Stomach (tissue), 9 donors: ENCODE results near the gene RNF213. TPM values are rescaled to one million over a fixed set of nuclear protein-coding genes. Genes with fewer than 3 reads are reported as not detected.

ENCODE experiments used
- DNase-seq, 2 donors: peaks; one replicate each; pipeline versions ENCODE4 v3.0.0 to v3.0.0-alpha.2; 2013 to 2019
- H3K27ac ChIP-seq, 5 donors: fragments of 200-600 bp in 4 of 5; sonication (generic) in 4 of 5; one replicate each; pipeline ENCODE4 v1.5.1; 2013 to 2019; ENCODE audit warnings: mild to moderate bottlenecking in 1 of 5, moderate library complexity in 1 of 5
- H3K27me3 ChIP-seq, 3 donors: fragments of 200-600 bp; sonication (generic); one replicate each; pipeline ENCODE4 v1.5.1; 2017 to 2019; ENCODE audit warnings: mixed run types in 1 of 3
- H3K36me3 ChIP-seq, 4 donors: fragments of 200-600 bp; sonication (generic); 1 replicate in 3 of 4; 2 replicates in 1 of 4; pipeline ENCODE4 v1.5.1; 2016 to 2019
- H3K4me1 ChIP-seq, 4 donors: fragments of 200-600 bp; sonication (generic); one replicate each; pipeline ENCODE4 v1.5.1; 2016 to 2019
- H3K4me3 ChIP-seq, 4 donors: fragments of 200-600 bp; sonication (generic) in 3 of 4; one replicate each; pipeline ENCODE4 v1.5.1; 2016 to 2019; ENCODE audit warnings: mild to moderate bottlenecking in 1 of 4
- H3K9me3 ChIP-seq, 4 donors: fragments of 200-600 bp; sonication (generic); one replicate each; pipeline ENCODE4 v1.5.1; 2016 to 2019
- EP300 ChIP-seq: sonication (generic); formaldehyde crosslinking; IDR thresholded peaks from one replicate; pipeline ENCODE4 v1.6.1; 2017; ENCODE audit warnings: antibody characterized with exemption
- POLR2A ChIP-seq, 4 donors: fragments of 450-650 bp; IDR thresholded peaks; one replicate each; pipeline ENCODE4 v1.6.1; 2016; ENCODE audit warnings: antibody characterized with exemption in 4 of 4, control low read depth in 2 of 4, mild to moderate bottlenecking in 1 of 4, moderate library complexity in 1 of 4
- POLR2AphosphoS5 ChIP-seq, 3 donors: sonication (generic); formaldehyde crosslinking; IDR thresholded peaks; one replicate each; pipeline ENCODE4 v1.6.1; 2016; ENCODE audit warnings: antibody characterized with exemption in 3 of 3
- WGBS, 5 donors: extraction: QIAGEN DNeasy Blood & Tissue Kit in 3 of 5; methylation state at CpG; one replicate each; pipeline versions ENCODE4 v1.1.5 to v1.1.7; 2013 to 2018; 5-methylcytosine and 5-hydroxymethylcytosine counted together
- intact Hi-C: fragments of 100-400 bp; cut with DNase I; formaldehyde crosslinking; loops from one replicate; pipeline ENCODE4 v1.15.1; 2023; ENCODE audit warnings: low total_unique reads
- polyA plus RNA-seq, 3 donors: library from polyadenylated mRNA; stranded (reverse); fragments of 200-250 nt; gene quantifications; one replicate each; pipeline ENCODE4 v1.2.3, GENCODE V29; 2013
- total RNA-seq, 5 donors: library from RNA; depleted of rRNA; stranded (reverse); fragments of >200 nt; gene quantifications; one replicate each; pipeline versions ENCODE4 v1.1.0 to v1.2.3, GENCODE V29; 2014 to 2016
- TF ChIP-seq, protein P1 (sequence below), 7 experiments: fragments of 450-650 bp in 4 of 7; fragments of 200-600 bp in 3 of 7; sonication (generic) in 3 of 7; IDR thresholded peaks; one replicate each; pipeline ENCODE4 v1.5.1; 2016 to 2019; ENCODE audit warnings: antibody characterized with exemption in 7 of 7, control low read depth in 2 of 7, mild to moderate bottlenecking in 1 of 7
- donor health status: healthy with polysubstance abuse.
- donor health status: Bipolar disorder and iron deficiency.
- donor health status: healthy.

The RNF213 gene
- total and polyA plus RNA-seq, 8 donors = 12.3 to 358 (median 138) TPM

DNA sequence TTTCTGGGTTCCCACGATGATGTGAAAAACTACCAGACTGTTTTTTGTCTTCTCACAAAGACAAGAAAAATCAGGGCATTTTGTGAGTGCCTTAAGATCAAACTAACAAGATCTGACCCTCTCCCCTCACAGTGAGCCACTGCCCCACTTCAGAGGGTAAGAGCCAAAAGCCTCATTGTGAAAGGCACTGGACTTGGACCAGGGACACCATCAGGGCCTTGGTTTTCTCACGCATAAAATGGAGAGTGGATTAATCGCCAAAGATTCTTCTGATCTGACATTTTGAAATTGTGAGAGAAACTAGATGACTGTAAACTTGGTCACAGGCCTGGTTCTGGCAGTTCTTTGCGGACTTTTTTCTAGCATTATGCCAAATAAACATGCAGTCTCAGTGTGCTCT lies 133.3 kb downstream of the RNF213 start:
- WGBS, 5 donors = 75 to 89% (median 87%) methylated on average over 4 of the region's 4 CpGs
- peaks cover 48 to 69% (median 69%) of the 10 kb centered on the region in 4 donors for H3K36me3 ChIP-seq
- intact Hi-C loops = no loop called here

GRCh38 chr17:80394629-80395216 lies 134.1 kb downstream of the RNF213 start:
- Histone ChIP-seq H3K36me3 (peaks cover 41 to 62% (median 62%) of the 10 kb centered on the region in 4 donors), H3K4me3 (no peak overlapping the region), H3K27me3 (no peaks in the 10 kb centered on the region), H3K9me3 (no peaks in the 10 kb centered on the region), H3K27ac (no peak overlapping the region), H3K4me1 (peaks cover 0 to 3% (median 0%) of the 10 kb centered on the region in 4 donors)
- 68 to 83% (median 74%) methylated on average over 8 to 11 of the region's 11 CpGs for WGBS, 5 donors
- DNase-seq = no peak
- intact Hi-C loops = no loop called here
- TF ChIP-seq POLR2A (IDR thresholded peaks at IDR 0.05) (no peak), POLR2AphosphoS5 (IDR thresholded peaks at IDR 0.05) (no peak), EP300 (no peak)
- TF ChIP-seq, protein P1, sequence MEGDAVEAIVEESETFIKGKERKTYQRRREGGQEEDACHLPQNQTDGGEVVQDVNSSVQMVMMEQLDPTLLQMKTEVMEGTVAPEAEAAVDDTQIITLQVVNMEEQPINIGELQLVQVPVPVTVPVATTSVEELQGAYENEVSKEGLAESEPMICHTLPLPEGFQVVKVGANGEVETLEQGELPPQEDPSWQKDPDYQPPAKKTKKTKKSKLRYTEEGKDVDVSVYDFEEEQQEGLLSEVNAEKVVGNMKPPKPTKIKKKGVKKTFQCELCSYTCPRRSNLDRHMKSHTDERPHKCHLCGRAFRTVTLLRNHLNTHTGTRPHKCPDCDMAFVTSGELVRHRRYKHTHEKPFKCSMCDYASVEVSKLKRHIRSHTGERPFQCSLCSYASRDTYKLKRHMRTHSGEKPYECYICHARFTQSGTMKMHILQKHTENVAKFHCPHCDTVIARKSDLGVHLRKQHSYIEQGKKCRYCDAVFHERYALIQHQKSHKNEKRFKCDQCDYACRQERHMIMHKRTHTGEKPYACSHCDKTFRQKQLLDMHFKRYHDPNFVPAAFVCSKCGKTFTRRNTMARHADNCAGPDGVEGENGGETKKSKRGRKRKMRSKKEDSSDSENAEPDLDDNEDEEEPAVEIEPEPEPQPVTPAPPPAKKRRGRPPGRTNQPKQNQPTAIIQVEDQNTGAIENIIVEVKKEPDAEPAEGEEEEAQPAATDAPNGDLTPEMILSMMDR (IDR thresholded peaks at IDR 0.05) = no peak

More for the DNA sequence above, 133.3 kb downstream of the RNF213 start:
- no peak for TF ChIP-seq POLR2AphosphoS5 (IDR thresholded peaks at IDR 0.05)
- TF ChIP-seq POLR2A (IDR thresholded peaks at IDR 0.05) = no peak
- TF ChIP-seq, protein P1 (IDR thresholded peaks at IDR 0.05) = no peak
- no peak for TF ChIP-seq EP300
- Histone ChIP-seq H3K9me3 (no peaks in the 10 kb centered on the region), H3K4me1 (peaks cover 0 to 3% (median 0%) of the 10 kb centered on the region in 4 donors), H3K4me3 (no peak overlapping the region), H3K27ac (peak overlapping the region in 1 of 5 donors; percentile 10), H3K27me3 (no peaks in the 10 kb centered on the region)
- no peak for DNase-seq

- peaks cover 32 to 53% (median 53%) of the 10 kb centered on the region in 4 donors for H3K36me3 ChIP-seq
- no peaks in the 10 kb centered on the region for H3K27me3 ChIP-seq
- no peaks in the 10 kb centered on the region for H3K9me3 ChIP-seq
- peaks cover 0 to 3% (median 0%) of the 10 kb centered on the region in 4 donors for H3K4me1 ChIP-seq
- TF ChIP-seq POLR2AphosphoS5 (IDR thresholded peaks at IDR 0.05) (no peak), POLR2A (IDR thresholded peaks at IDR 0.05) (no peak), EP300 (no peak)
- TF ChIP-seq, protein P1 (IDR thresholded peaks at IDR 0.05) = no peak
- no peak overlapping the region for H3K27ac ChIP-seq
- H3K4me3 ChIP-seq = no peak overlapping the region
- intact Hi-C loops = no loop called here
- DNase-seq = no peak
- WGBS, 5 donors = 79 to 91% (median 85%) methylated on average over 15 of the region's 15 CpGs
Observed at GRCh38 chr17:80395402-80396151, 134.9 kb downstream of the RNF213 start.

- H3K4me3 ChIP-seq = no peak overlapping the region
- WGBS, 5 donors = 59 to 70% (median 66%) methylated on average over 9 of the region's 9 CpGs
- no peak for TF ChIP-seq EP300
- TF ChIP-seq, protein P1 (IDR thresholded peaks at IDR 0.05) = no peak
- no peak for TF ChIP-seq POLR2AphosphoS5 (IDR thresholded peaks at IDR 0.05)
- no peak for TF ChIP-seq POLR2A (IDR thresholded peaks at IDR 0.05)
- no peak for DNase-seq
- intact Hi-C loops = no loop called here
- H3K4me1 ChIP-seq = peaks cover 0 to 3% (median 0%) of the 10 kb centered on the region in 4 donors
- no peaks in the 10 kb centered on the region for H3K27me3 ChIP-seq
- no peak overlapping the region for H3K27ac ChIP-seq
- H3K9me3 ChIP-seq = no peaks in the 10 kb centered on the region
- peaks cover 24 to 45% (median 45%) of the 10 kb centered on the region in 4 donors for H3K36me3 ChIP-seq
Observed at GRCh38 chr17:80396157-80397033, 135.7 kb downstream of the RNF213 start.
